Mucosa of descending colon (tissue), 3 donors: ENCODE results near the gene C8G. TPM values are rescaled to one million over a fixed set of nuclear protein-coding genes. Genes with fewer than 3 reads are reported as not detected.

Experiments used
- ATAC-seq: fragments of 200-7000 bp; cut with Tn5 transposase; one replicate; pipeline ENCODE4 v1.9.1; 2020; ENCODE audit warnings: mild to moderate bottlenecking, moderate library complexity
- DNase-seq, 3 donors: peaks; one replicate each; pipeline ENCODE4 v3.0.0-alpha.2; 2020
- H3K36me3 ChIP-seq: fragments of 200-600 bp; one replicate; pipeline ENCODE4 v1.8.0; 2021; ENCODE audit warnings: low read depth, mild to moderate bottlenecking
- H3K4me1 ChIP-seq: fragments of 200-600 bp; one replicate; pipeline ENCODE4 v1.8.0; 2021; ENCODE audit warnings: low read depth, mild to moderate bottlenecking
- H3K4me3 ChIP-seq: fragments of 200-600 bp; one replicate; pipeline ENCODE4 v1.8.0; 2021; ENCODE audit warnings: mild to moderate bottlenecking
- H3K9me3 ChIP-seq: fragments of 200-600 bp; one replicate; pipeline ENCODE4 v1.8.0; 2021; ENCODE audit warnings: mild to moderate bottlenecking
- CTCF ChIP-seq: fragments of 200-600 bp; IDR thresholded peaks from one replicate; pipeline ENCODE4 v1.8.0; 2022; ENCODE audit warnings: antibody characterized with exemption, mild to moderate bottlenecking
- intact Hi-C, 2 donors: fragments of 100-400 bp; cut with DNase I in 1 of 2; cut with micrococcal nuclease in 1 of 2; formaldehyde crosslinking; loops; one replicate each; pipeline versions ENCODE4 v1.11.0 to v1.11.1; 2022; cut with DNase I, micrococcal nuclease
- total RNA-seq, 3 donors: library from RNA; stranded (reverse); fragmentation: NEBNext Ultra II Directional in 2 of 3; extraction: Animal tissue kit (Norgen Biotek cat#: 25700) in 2 of 3; gene quantifications; one replicate each; pipeline versions ENCODE4 v1.2.1 to v1.2.4, GENCODE V29; 2021 to 2023
- donor health status: DM: no; HTN: no; CAD: no; lungs with moderate emphysema.
- donor health status: DM: no; HTN: no; CAD: no.
- donor health status: DM: no; HTN: yes; CAD: no.

The C8G gene
- total RNA-seq, 3 donors from 2014 or later: 3.2 to 15.4 (median 10.4) TPM

- H3K4me3 ChIP-seq: no peak overlapping the region
- no peaks in the 10 kb centered on the region for H3K9me3 ChIP-seq
- no peaks in the 10 kb centered on the region for H3K4me1 ChIP-seq
- H3K36me3 ChIP-seq: no peaks in the 10 kb centered on the region
- no peak for TF ChIP-seq CTCF
- ATAC-seq: no peak
- no peak for DNase-seq
- intact Hi-C loops: no loop called here
Measured at GRCh38 chr9:136916330-136917184, 28.5 kb upstream of the C8G start.

GRCh38 chr9:136917902-136918301, 27.1 kb upstream of the C8G start:
- no peak for DNase-seq
- ATAC-seq: no peak
- intact Hi-C loops: no loop called here
- Histone ChIP-seq H3K4me3 (no peak overlapping the region), H3K9me3 (no peaks in the 10 kb centered on the region), H3K36me3 (no peaks in the 10 kb centered on the region), H3K4me1 (no peaks in the 10 kb centered on the region)
- TF ChIP-seq CTCF: no peak

- DNase-seq (no peak), ATAC-seq (no peak)
- Histone ChIP-seq H3K4me3 (no peak overlapping the region), H3K9me3 (no peaks in the 10 kb centered on the region), H3K4me1 (no peaks in the 10 kb centered on the region), H3K36me3 (peaks cover under 1% of the 10 kb centered on the region)
- intact Hi-C loops: no loop called here
- TF ChIP-seq CTCF: no peak
Measured at GRCh38 chr9:136920069-136920468, 25.0 kb upstream of the C8G start.

- intact Hi-C loops: no loop called here
- ATAC-seq (no peak), DNase-seq (no peak)
- peaks cover 8% of the 10 kb centered on the region for H3K36me3 ChIP-seq
- TF ChIP-seq CTCF: no peak
- no peaks in the 10 kb centered on the region for H3K9me3 ChIP-seq
- no peak overlapping the region for H3K4me3 ChIP-seq
- H3K4me1 ChIP-seq: no peaks in the 10 kb centered on the region
Measured at GRCh38 chr9:136920734-136921231, 24.3 kb upstream of the C8G start.

GRCh38 chr9:136921307-136921706, 23.7 kb upstream of the C8G start:
- ATAC-seq (no peak), DNase-seq (no peak)
- Histone ChIP-seq H3K36me3 (peaks cover 8% of the 10 kb centered on the region), H3K9me3 (no peaks in the 10 kb centered on the region), H3K4me3 (no peak overlapping the region), H3K4me1 (no peaks in the 10 kb centered on the region)
- TF ChIP-seq CTCF: no peak
- intact Hi-C loops: no loop called here
